C4-2B (cell line): ENCODE measurements around the gene CPOX.
"Not testable (repeated sequence)": the region's sequence is repeated elsewhere in the genome, so short reads cannot be mapped to it uniquely, and the experiment has no call there.

Source experiments
- H3K27ac ChIP-seq: fragments of 450-650 bp; 2 replicates; pipeline ENCODE4 v1.5.1; 2017
- ZFX ChIP-seq: fragments of 450-650 bp; IDR thresholded peaks from 2 replicates; pipeline ENCODE4 v1.6.1; 2017
- TF ChIP-seq, protein P1 (sequence below): fragments of 450-650 bp; conservative IDR thresholded peaks from 2 replicates; pipeline ENCODE4 v1.5.1; 2017; ENCODE audit warnings: mild to moderate bottlenecking

CPOX gene

DNA sequence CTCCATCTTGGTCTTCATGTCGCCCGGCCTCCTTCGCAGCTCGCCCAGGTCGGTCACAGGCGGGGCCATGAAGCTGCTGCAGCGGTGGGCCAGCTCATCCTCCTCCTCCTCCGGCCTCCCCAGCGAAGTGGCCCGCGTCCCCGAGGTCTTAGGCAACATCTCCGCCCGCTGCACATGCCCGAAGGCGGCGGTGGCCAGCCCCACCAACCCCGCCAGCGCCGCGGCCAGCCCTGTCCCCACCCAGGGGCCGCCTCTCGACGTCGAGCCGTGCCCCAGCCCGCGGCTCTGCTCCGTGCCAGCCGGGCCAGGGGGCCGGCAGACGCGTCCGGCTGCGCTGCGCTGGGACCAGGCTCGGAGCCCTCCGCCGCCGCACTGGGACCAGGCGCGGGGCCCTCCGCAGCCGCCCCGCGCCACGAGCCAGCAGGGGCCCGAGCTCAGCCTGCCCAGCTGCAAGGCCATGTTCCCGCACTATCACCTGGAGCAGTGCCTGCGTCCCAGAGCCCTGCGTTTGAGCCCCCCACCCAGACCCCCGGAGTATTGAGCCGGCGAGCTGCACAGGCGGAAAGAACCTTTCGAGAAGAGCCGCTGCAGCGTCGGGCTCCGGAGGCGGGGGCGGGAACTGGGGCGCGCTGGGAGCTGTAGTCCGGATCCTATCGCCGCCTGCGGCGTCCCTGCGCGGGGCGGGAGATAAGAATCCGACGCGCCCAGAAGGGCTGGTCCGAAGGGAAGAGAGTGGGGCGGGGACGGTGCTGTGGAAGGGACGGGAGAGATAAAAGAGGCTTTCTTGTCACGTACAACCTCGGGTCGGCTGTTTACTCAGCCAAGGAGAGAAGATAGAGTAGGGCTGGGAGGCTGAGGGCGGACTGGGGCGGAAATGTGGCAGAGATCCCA is at the start of gene CPOX:
Gene CPOX, minus strand, starts transcription at position 566 of the 891 bp plus-strand sequence. Its CDS starts 107 bp downstream, at position 459.
- TF ChIP-seq, protein P1, sequence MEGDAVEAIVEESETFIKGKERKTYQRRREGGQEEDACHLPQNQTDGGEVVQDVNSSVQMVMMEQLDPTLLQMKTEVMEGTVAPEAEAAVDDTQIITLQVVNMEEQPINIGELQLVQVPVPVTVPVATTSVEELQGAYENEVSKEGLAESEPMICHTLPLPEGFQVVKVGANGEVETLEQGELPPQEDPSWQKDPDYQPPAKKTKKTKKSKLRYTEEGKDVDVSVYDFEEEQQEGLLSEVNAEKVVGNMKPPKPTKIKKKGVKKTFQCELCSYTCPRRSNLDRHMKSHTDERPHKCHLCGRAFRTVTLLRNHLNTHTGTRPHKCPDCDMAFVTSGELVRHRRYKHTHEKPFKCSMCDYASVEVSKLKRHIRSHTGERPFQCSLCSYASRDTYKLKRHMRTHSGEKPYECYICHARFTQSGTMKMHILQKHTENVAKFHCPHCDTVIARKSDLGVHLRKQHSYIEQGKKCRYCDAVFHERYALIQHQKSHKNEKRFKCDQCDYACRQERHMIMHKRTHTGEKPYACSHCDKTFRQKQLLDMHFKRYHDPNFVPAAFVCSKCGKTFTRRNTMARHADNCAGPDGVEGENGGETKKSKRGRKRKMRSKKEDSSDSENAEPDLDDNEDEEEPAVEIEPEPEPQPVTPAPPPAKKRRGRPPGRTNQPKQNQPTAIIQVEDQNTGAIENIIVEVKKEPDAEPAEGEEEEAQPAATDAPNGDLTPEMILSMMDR, result no peak
- TF ChIP-seq ZFX, result peak; percentile 73
- H3K27ac ChIP-seq, result peak within 1 kb of the TSS; percentile 68

DNA sequence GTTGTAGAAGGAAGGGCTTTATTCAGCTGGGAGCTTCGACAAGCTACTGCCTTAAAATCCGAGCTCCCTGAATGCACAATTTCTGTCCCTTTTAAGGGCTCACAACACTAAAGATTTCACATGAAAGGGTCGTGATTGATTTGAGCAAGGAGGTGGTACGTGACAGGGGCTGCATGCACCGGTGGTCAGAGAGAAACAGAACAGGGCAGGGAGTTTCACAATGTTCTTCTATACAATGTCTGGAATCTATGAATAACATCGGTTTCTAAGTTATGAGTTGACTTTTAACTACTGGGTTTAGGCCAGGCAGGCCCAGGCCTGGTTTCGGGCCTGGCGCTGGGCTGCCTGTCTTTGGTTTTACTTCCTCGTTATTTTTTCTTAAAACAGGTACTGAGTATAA is 49.4 kb upstream of the CPOX start:
- H3K27ac ChIP-seq, result not testable (repeated sequence)

DNA sequence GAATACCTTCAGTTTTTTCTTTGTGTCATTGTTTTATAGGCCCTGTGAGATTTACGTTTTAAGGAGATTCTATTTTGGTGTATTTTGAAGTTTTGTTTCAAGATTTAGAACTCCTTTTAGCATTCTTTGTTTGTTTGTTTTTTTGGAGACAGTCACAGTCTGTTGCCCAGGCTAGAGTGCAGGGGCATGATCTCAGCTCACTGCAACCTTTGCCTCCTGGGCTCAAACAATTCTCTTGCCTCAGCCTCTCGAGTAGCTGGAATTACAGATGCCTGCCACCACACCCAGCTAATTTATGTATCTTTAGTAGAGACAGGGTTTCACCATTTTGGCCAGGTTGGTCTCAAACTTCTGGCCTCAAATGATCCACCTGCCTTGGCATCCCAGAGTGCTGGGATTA is 48.3 kb upstream of the CPOX start:
- not testable (repeated sequence) for H3K27ac ChIP-seq

DNA sequence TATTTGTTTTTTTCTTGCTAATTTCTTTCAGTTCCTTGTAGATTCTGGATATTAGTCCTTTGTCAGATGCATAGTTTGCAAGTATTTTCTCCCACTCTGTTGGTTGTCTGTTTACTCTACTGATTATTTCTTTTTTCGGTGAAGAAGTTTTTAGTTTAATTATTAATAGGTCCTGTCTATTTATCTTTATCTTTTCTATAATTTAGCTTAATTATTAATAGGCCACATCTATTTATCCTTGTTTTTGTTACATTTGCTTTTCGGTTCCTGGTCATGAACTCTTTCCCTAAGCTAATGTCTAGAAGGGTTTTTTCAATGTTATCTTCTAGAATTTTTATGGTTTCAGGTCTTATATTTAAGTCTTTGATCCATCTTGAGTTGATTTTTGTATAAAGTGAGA is 45.1 kb upstream of the CPOX start:
- H3K27ac ChIP-seq, result not testable (repeated sequence)

DNA sequence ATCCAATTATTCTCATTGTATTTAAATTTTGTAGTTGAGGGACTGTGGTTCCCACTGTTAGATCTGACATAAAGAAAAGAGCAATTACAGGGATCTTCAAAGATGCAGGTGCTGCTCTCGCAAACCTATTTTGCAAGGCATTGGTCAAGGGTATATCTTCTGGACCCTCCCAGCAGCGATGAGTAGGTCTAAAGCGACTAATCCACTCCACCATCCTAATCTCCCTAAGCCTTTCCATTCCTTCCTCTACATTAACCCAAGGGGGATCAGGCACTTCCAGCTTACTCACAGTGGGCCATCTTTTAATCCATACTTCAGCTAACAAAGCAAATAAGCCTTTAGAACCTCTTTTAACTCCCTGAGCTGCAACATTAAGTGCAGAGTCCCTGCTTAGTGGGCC is 37.0 kb upstream of the CPOX start:
- TF ChIP-seq, protein P1, result no peak
- no peak for TF ChIP-seq ZFX
- no peak overlapping the region for H3K27ac ChIP-seq

DNA sequence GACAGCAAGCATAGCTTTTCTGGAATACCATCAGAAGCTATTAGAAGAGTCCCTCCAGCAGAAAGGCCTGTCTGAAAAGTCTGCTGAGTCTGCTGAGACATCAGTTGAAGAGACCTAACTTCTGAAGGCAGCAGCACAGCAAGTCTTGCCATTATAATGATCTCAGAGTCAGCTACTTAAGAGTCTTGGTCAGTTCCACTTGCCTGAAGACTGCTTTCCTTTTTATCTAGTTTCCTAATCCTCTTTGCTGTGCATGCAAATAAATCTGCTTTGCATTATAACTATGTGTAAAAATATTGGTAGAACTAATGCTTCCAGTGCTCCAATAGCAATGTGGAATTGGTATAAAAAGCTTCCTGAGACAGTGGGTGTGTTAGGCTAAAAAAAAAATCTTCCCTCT is 34.9 kb upstream of the CPOX start:
- no peak overlapping the region for H3K27ac ChIP-seq
- TF ChIP-seq, protein P1, result no peak
- no peak for TF ChIP-seq ZFX

DNA sequence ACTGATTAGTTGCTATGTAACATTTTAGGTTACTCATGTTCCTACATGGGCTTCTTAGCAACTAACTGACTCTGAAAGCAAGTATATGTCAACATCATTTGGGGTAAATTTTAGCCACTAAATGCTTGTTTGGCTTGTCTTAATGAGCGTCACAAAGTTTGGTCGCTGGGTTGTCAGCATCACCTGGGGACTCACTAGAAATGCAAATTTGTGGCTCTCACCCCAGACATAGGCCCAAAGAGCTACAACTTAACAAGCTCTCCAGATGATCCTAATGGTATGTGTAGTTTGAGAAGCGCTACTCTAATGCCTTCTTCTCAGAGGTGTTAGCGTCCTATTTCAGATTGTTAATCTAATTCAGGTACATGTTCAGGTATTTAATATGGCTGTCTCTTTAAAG is 32.7 kb upstream of the CPOX start:
- TF ChIP-seq, protein P1, result no peak
- no peak for TF ChIP-seq ZFX
- no peak overlapping the region for H3K27ac ChIP-seq

DNA sequence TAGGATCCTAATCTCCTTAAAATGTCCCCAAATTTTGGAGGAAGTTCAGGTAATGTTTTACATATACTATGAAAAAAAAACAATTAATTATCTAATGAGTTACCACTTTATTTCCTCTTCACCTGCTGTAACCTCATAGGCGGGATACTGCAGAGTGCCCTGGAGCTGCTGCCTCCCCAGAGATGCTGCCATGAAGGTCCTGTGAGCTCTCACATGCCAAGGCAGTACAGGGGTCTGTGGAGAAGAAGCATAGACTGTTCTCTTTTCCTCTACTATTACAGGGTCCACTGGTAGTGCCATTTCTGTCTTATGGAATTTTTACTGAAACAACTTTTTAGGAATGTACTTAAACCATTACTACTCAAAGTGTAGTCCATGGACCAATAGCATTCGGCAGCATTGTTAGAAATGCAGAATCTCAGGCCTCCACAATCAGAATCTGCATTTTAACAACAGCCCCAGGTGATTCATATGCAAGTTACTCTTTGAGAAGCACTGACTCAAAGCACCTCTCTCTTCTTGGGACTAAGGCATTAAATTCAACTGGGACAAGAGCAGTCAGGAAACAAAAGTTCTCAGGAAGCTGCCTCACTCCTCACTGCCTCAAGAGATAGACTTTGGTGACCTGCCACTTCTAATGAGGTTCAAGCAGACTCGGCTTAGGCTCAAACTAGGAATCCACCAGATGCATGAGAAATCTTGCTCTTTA is 30.3 kb upstream of the CPOX start:
- TF ChIP-seq ZFX, result no peak
- TF ChIP-seq, protein P1, result no peak
- H3K27ac ChIP-seq, result no peak overlapping the region

DNA sequence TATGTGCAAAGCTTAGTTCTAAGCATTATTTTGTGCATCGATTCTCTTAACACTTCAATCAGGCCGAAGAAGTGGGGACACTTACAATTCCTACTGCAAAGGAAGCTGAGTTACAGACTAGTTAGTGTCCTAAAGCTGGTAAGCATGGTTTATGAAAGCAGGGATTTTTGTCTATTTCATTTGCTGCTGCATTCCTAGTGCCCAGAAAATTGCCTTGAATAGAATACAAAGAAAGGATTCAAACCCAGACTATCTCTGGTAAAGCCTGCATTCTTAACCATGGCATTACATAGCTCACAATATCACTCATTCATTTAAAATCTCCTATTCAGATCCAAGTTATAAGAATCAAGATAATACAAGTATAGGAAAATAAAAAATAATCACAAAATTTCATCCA is 24.4 kb upstream of the CPOX start:
- TF ChIP-seq, protein P1, result no peak
- no peak for TF ChIP-seq ZFX
- H3K27ac ChIP-seq, result no peak overlapping the region
